Breast epithelium (tissue), 3 donors: ENCODE measurements around the gene COL23A1.

ENCODE experiments used
- CTCF ChIP-seq, 3 donors: fragments of 450-650 bp; IDR thresholded peaks; one replicate each; pipeline ENCODE4 v1.5.1; 2016 to 2017; ENCODE audit warnings: antibody characterized with exemption in 3 of 3, mild to moderate bottlenecking in 3 of 3, moderate library complexity in 3 of 3
- POLR2A ChIP-seq: fragments of 450-650 bp; IDR thresholded peaks from one replicate; pipeline ENCODE4 v1.6.1; 2016; ENCODE audit warnings: antibody characterized with exemption, mild to moderate bottlenecking, moderate library complexity

- TF ChIP-seq POLR2A (no peak), CTCF (IDR thresholded peaks at IDR 0.05) (no peak)
Observed at GRCh38 chr5:178242416-178242815, 347.8 kb downstream of the COL23A1 start.
